ENCODE measurements around the gene TRMT2B. TPM values are rescaled to one million over a fixed set of nuclear protein-coding genes. Genes with fewer than 3 reads are reported as not detected.
"Not testable (repeated sequence)": the region's sequence is repeated elsewhere in the genome, so short reads cannot be mapped to it uniquely, and the experiment has no call there.

TRMT2B gene
- total and polyA plus RNA-seq, 4 donors = 3.3 to 11.2 (median 7.0) TPM

- TF ChIP-seq MAX (IDR thresholded peaks at IDR 0.05) = no peak
- no peak for TF ChIP-seq ZBTB33 (IDR thresholded peaks at IDR 0.05)
- TF ChIP-seq FOXA2 (IDR thresholded peaks at IDR 0.05) = no peak
- TF ChIP-seq FOXA1 (IDR thresholded peaks at IDR 0.05) = no peak
- TF ChIP-seq TAF1 (conservative IDR thresholded peaks at IDR 0.05) = no peak
- no peak for TF ChIP-seq YY1 (IDR thresholded peaks at IDR 0.05)
- no peak for TF ChIP-seq HNF4A (conservative IDR thresholded peaks at IDR 0.05)
- no peak for TF ChIP-seq SP1 (IDR thresholded peaks at IDR 0.05)
- TF ChIP-seq HNF4G (IDR thresholded peaks at IDR 0.05) = no peak
- no peak for TF ChIP-seq EGR1 (IDR thresholded peaks at IDR 0.05; ENCODE audit: low read depth in 2 of 2)
- TF ChIP-seq RAD21 (IDR thresholded peaks at IDR 0.05) = no peak
- no peak for TF ChIP-seq CTCF (IDR thresholded peaks at IDR 0.05; ENCODE audit: low read depth, low read length, missing input control)
- no peak for TF ChIP-seq NR2F2 (IDR thresholded peaks at IDR 0.05)
- no peaks in the 10 kb centered on the region for H3K27me3 ChIP-seq (ENCODE audit: control insufficient read depth in 4 of 4, insufficient read depth in 4 of 4, low read length in 3 of 4)
- no peaks in the 10 kb centered on the region for H3K9me3 ChIP-seq (ENCODE audit: control insufficient read depth in 4 of 4, low read length in 3 of 4)
- no peaks in the 10 kb centered on the region for H3K4me1 ChIP-seq (ENCODE audit: control insufficient read depth in 4 of 4, insufficient read depth in 4 of 4, low read length in 3 of 4)
- H3K36me3 ChIP-seq (ENCODE audit: control insufficient read depth in 4 of 4, insufficient read depth in 3 of 4, low read depth in 1 of 4, low read length in 3 of 4) = no peaks in the 10 kb centered on the region
- H3K27ac ChIP-seq (ENCODE audit: low read depth in 1 of 2, low read length in 2 of 2) = no peak overlapping the region
- 93% methylated on average over 2 of the region's 2 CpGs for WGBS
- no peak for DNase-seq (ENCODE audit: low spot score)
- H3K9ac ChIP-seq (ENCODE audit: low read depth in 1 of 2, low read length in 2 of 2) = no peak overlapping the region
- no peak overlapping the region for H3K4me3 ChIP-seq (ENCODE audit: low read depth in 1 of 3, low read length in 3 of 3)
These were observed 61.8 kb downstream of the TRMT2B start for GRCh38 chrX:100990139-100990538.

GRCh38 chrX:100984818-100985217 is 67.1 kb downstream of the TRMT2B start:
- Histone ChIP-seq H3K36me3 (ENCODE audit: control insufficient read depth in 4 of 4, insufficient read depth in 3 of 4, low read depth in 1 of 4, low read length in 3 of 4) (no peaks in the 10 kb centered on the region), H3K4me1 (ENCODE audit: control insufficient read depth in 4 of 4, insufficient read depth in 4 of 4, low read length in 3 of 4) (no peaks in the 10 kb centered on the region), H3K27ac (ENCODE audit: low read depth in 1 of 2, low read length in 2 of 2) (no peak overlapping the region), H3K4me3 (ENCODE audit: low read depth in 1 of 3, low read length in 3 of 3) (no peak overlapping the region), H3K9ac (ENCODE audit: low read depth in 1 of 2, low read length in 2 of 2) (no peak overlapping the region), H3K27me3 (ENCODE audit: control insufficient read depth in 4 of 4, insufficient read depth in 4 of 4, low read length in 3 of 4) (no peaks in the 10 kb centered on the region), H3K9me3 (ENCODE audit: control insufficient read depth in 4 of 4, low read length in 3 of 4) (no peaks in the 10 kb centered on the region)
- no peak for DNase-seq (ENCODE audit: low spot score)
- TF ChIP-seq YY1 (IDR thresholded peaks at IDR 0.05) (no peak), REST (IDR thresholded peaks at IDR 0.05) (no peak), MAX (IDR thresholded peaks at IDR 0.05) (no peak), RXRA (IDR thresholded peaks at IDR 0.05) (no peak), HNF4G (IDR thresholded peaks at IDR 0.05) (no peak), NR2F2 (IDR thresholded peaks at IDR 0.05) (no peak), CTCF (IDR thresholded peaks at IDR 0.05; ENCODE audit: low read depth, low read length, missing input control) (no peak)

GRCh38 chrX:100981498-100981845 is 70.4 kb downstream of the TRMT2B start:
- not testable (repeated sequence) for H3K36me3 ChIP-seq (ENCODE audit: control insufficient read depth in 4 of 4, insufficient read depth in 3 of 4, low read depth in 1 of 4, low read length in 3 of 4); H3K4me1 ChIP-seq (ENCODE audit: control insufficient read depth in 4 of 4, insufficient read depth in 4 of 4, low read length in 3 of 4); H3K27me3 ChIP-seq (ENCODE audit: control insufficient read depth in 4 of 4, insufficient read depth in 4 of 4, low read length in 3 of 4); H3K4me3 ChIP-seq (ENCODE audit: low read depth in 1 of 3, low read length in 3 of 3); DNase-seq (ENCODE audit: low spot score); H3K9me3 ChIP-seq (ENCODE audit: control insufficient read depth in 4 of 4, low read length in 3 of 4); H3K9ac ChIP-seq (ENCODE audit: low read depth in 1 of 2, low read length in 2 of 2); H3K27ac ChIP-seq (ENCODE audit: low read depth in 1 of 2, low read length in 2 of 2)
- WGBS = 97% methylated on average over 1 of the region's 1 CpG
